ENCODE results near the gene EPG5. TPM values are rescaled to one million over a fixed set of nuclear protein-coding genes. Genes with fewer than 3 reads are reported as not detected.

Gene EPG5
- total RNA-seq, 2 experiments from 2014 or later: 4.8 to 8.7 TPM

DNA sequence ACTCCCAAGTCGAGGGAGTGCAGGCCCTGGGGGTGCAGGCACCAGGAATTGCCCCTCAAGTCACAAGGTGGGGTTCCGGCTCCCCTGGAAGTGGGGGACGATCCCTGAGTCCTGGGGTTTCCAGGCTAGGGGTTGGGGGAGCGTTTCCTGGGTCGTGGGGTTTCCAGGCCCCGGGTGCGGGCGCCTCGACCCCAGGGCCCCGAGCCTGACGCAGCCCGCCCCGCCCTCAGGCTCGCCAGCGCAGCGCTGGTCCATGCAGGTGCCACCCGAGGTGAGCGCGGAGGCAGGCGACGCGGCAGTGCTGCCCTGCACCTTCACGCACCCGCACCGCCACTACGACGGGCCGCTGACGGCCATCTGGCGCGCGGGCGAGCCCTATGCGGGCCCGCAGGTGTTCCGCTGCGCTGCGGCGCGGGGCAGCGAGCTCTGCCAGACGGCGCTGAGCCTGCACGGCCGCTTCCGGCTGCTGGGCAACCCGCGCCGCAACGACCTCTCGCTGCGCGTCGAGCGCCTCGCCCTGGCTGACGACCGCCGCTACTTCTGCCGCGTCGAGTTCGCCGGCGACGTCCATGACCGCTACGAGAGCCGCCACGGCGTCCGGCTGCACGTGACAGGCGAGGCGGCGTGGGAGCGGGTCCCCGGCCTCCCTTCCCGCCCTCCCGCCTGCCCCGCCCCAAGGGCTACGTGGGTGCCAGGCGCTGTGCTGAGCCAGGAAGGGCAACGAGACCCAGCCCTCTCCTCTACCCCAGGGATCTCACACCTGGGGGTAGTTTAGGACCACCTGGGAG lies 129.7 kb downstream of the EPG5 start:
- TF ChIP-seq CTCF (conservative IDR thresholded peaks at IDR 0.05; ENCODE audit: low read length) (no peak), EZH2phosphoT487 (IDR thresholded peaks at IDR 0.05; ENCODE audit: borderline replicate concordance, low read depth, low read length) (no peak)

DNA sequence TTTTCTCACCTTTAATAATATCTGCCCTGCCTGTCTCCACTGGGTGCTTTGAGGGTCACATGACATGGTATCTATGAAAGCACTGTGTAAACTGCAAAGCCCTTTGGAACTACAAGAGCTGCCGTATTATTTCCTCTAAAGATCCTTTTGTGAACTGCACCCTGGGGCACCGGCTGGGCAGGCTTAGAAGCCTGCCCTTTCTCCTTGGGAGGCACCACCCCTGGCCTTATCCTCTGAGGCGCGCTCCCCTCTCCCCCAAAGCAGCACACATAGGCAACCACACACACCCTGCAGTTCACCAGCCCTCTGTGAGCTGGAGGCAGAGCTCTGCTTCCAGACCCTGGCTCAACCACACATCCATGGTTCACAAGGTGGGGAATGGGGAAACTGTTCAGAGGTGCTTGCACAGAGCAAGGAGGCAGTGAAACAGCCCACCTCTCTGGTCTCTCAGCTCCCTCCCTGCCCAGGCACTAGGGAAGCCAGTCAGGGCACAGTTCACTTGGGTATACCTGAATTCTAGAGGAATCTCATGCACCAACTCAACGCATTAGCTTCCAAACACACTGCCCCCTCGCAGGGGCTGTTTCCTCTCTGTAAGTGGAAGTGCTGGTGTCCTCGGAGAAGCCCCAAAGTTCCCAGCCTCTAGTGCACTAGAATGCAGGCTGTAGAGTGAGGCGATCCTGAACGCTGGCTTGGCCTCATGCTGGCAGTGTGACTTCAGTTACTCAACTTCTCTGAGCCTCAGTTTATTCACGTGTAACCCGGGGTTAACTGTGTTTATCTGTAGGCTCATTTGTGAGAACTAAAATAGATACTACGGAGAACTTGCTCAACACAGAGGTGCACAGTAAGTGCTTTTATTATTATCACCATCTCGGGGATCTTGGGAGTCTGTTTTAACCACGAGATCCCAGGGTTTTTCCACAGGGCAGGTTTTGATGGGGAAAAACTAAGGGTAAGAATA lies 130.6 kb downstream of the EPG5 start:
- POLR2A ChIA-PET: no interaction called here
- H2AFZ ChIP-seq (ENCODE audit: low read length): no peak overlapping the region
- no peaks in the 10 kb centered on the region for H4K20me1 ChIP-seq (ENCODE audit: insufficient read depth, low read length)
- H3K9me3 ChIP-seq (ENCODE audit: low read length): no peaks in the 10 kb centered on the region
- intact Hi-C loops (cut with micrococcal nuclease; ENCODE audit: unreplicated experiment): no loop called here
- no peaks in the 10 kb centered on the region for H3K9me2 ChIP-seq (ENCODE audit: insufficient read depth, low read length)
- no peaks in the 10 kb centered on the region for H3K36me3 ChIP-seq (ENCODE audit: insufficient read depth, low read length)
- no peak overlapping the region for H3K4me2 ChIP-seq (ENCODE audit: low read length)
- H3K79me2 ChIP-seq (ENCODE audit: insufficient read depth, low read depth, low read length): no peaks in the 10 kb centered on the region
- H3K4me1 ChIP-seq (ENCODE audit: insufficient read depth, low read length, poor library complexity, severe bottlenecking): no peaks in the 10 kb centered on the region
- no peak overlapping the region for H3K27ac ChIP-seq (ENCODE audit: low read depth, low read length, poor library complexity, severe bottlenecking)
- CTCF ChIA-PET (ENCODE audit: unreplicated experiment): no interaction called here
- BruUV-seq (replicated peaks): no TSS peak
- no peak for DNase-seq (ENCODE audit: low spot score)
- no peak overlapping the region for H3K4me3 ChIP-seq (ENCODE audit: low read depth, low read length, poor library complexity, severe bottlenecking)
- TF ChIP-seq CTCF (conservative IDR thresholded peaks at IDR 0.05; ENCODE audit: low read length) (no peak), EZH2phosphoT487 (IDR thresholded peaks at IDR 0.05; ENCODE audit: borderline replicate concordance, low read depth, low read length) (no peak)

More for the DNA sequence above, 129.7 kb downstream of the EPG5 start:
- DNase-seq (ENCODE audit: low spot score): no peak
- ChIA-PET POLR2A (no interaction called here), CTCF (ENCODE audit: unreplicated experiment) (no interaction called here)
- no peak overlapping the region for H3K4me2 ChIP-seq (ENCODE audit: low read length)
- no peaks in the 10 kb centered on the region for H3K36me3 ChIP-seq (ENCODE audit: insufficient read depth, low read length)
- H3K27ac ChIP-seq (ENCODE audit: low read depth, low read length, poor library complexity, severe bottlenecking): no peak overlapping the region
- H3K79me2 ChIP-seq (ENCODE audit: insufficient read depth, low read depth, low read length): no peaks in the 10 kb centered on the region
- intact Hi-C loops (cut with micrococcal nuclease; ENCODE audit: unreplicated experiment): no loop called here
- H3K9me3 ChIP-seq (ENCODE audit: low read length): no peaks in the 10 kb centered on the region
- BruUV-seq (replicated peaks): no TSS peak
- H3K4me3 ChIP-seq (ENCODE audit: low read depth, low read length, poor library complexity, severe bottlenecking): no peak overlapping the region
- no peaks in the 10 kb centered on the region for H3K4me1 ChIP-seq (ENCODE audit: insufficient read depth, low read length, poor library complexity, severe bottlenecking)
- H4K20me1 ChIP-seq (ENCODE audit: insufficient read depth, low read length): no peaks in the 10 kb centered on the region
- H3K9me2 ChIP-seq (ENCODE audit: insufficient read depth, low read length): no peaks in the 10 kb centered on the region
- H2AFZ ChIP-seq (ENCODE audit: low read length): no peak overlapping the region
